Parathyroid adenoma (tissue), 2 donors: ENCODE measurements around the gene ANKRD9.

ENCODE experiments used
- H2AFZ ChIP-seq: fragments of 300-600 bp; sonication (generic); one replicate; pipeline ENCODE4 v1.7.0; 2017; ENCODE audit warnings: antibody characterized with exemption, mild to moderate bottlenecking
- H3K27ac ChIP-seq: fragments of 300-600 bp; sonication (generic); one replicate; pipeline ENCODE4 v1.7.0; 2017
- H3K27me3 ChIP-seq: fragments of 300-600 bp; sonication (generic); one replicate; pipeline ENCODE4 v1.7.0; 2017; ENCODE audit warnings: low read length; ENCODE audit not compliant: control insufficient read depth, insufficient read depth
- H3K36me3 ChIP-seq: fragments of 300-600 bp; sonication (generic); one replicate; pipeline ENCODE4 v1.7.0; 2017; ENCODE audit warnings: low read length; ENCODE audit not compliant: control insufficient read depth, insufficient read depth
- H3K4me1 ChIP-seq: fragments of 300-600 bp; sonication (generic); one replicate; pipeline ENCODE4 v1.7.0; 2017; ENCODE audit warnings: control low read depth
- H3K4me2 ChIP-seq: fragments of 300-600 bp; sonication (generic); one replicate; pipeline ENCODE4 v1.7.0; 2017; ENCODE audit warnings: low read length
- H3K4me3 ChIP-seq: fragments of 300-600 bp; sonication (generic); one replicate; pipeline ENCODE4 v1.7.0; 2017; ENCODE audit warnings: low read depth, low read length
- H3K79me2 ChIP-seq: fragments of 300-600 bp; sonication (generic); one replicate; pipeline ENCODE4 v1.7.0; 2017; ENCODE audit warnings: control low read depth
- H3K9ac ChIP-seq: fragments of 300-600 bp; sonication (generic); one replicate; pipeline ENCODE4 v1.7.0; 2017; ENCODE audit warnings: mild to moderate bottlenecking
- H3K9me3 ChIP-seq: fragments of 300-600 bp; sonication (generic); one replicate; pipeline ENCODE4 v1.7.0; 2017; ENCODE audit warnings: low read length; ENCODE audit not compliant: control insufficient read depth
- TF ChIP-seq, protein P1 (sequence below): fragments of 300-600 bp; sonication (generic); IDR thresholded peaks from one replicate; pipeline ENCODE4 v1.7.0; 2017; ENCODE audit warnings: antibody characterized with exemption, mild to moderate bottlenecking
- donor health status: primary hyperparathyroidism.

ANKRD9 gene

DNA sequence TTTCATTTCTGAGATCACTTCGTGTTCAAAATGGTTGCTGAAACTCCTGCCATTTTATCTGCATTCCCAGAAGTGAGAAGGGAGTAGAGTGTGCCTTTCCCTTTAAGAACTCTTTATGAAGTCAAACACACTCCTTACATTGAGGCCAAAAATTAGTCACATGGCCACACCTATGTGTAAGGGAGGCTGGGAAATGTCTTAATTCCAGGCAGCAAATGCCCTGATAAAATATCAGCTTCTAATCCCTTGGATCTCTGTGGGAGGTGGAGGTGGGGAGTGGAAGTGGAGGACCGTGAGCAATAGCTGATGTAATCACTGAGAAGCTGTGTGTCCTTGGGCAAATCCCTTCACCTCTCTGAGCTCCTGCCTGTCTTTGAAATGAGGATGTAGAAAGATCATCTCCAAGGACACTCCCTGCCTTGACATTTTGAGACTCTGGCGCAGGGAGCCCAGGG is 22.7 kb upstream of the ANKRD9 start:
- Histone ChIP-seq H2AFZ (no peak overlapping the region), H3K9me3 (no peaks in the 10 kb centered on the region), H3K4me3 (no peak overlapping the region), H3K36me3 (no peaks in the 10 kb centered on the region), H3K27ac (no peak overlapping the region), H3K9ac (no peak overlapping the region), H3K4me1 (no peaks in the 10 kb centered on the region), H3K27me3 (no peaks in the 10 kb centered on the region), H3K79me2 (no peaks in the 10 kb centered on the region), H3K4me2 (no peak overlapping the region)
- TF ChIP-seq, protein P1, sequence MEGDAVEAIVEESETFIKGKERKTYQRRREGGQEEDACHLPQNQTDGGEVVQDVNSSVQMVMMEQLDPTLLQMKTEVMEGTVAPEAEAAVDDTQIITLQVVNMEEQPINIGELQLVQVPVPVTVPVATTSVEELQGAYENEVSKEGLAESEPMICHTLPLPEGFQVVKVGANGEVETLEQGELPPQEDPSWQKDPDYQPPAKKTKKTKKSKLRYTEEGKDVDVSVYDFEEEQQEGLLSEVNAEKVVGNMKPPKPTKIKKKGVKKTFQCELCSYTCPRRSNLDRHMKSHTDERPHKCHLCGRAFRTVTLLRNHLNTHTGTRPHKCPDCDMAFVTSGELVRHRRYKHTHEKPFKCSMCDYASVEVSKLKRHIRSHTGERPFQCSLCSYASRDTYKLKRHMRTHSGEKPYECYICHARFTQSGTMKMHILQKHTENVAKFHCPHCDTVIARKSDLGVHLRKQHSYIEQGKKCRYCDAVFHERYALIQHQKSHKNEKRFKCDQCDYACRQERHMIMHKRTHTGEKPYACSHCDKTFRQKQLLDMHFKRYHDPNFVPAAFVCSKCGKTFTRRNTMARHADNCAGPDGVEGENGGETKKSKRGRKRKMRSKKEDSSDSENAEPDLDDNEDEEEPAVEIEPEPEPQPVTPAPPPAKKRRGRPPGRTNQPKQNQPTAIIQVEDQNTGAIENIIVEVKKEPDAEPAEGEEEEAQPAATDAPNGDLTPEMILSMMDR, result no peak

DNA sequence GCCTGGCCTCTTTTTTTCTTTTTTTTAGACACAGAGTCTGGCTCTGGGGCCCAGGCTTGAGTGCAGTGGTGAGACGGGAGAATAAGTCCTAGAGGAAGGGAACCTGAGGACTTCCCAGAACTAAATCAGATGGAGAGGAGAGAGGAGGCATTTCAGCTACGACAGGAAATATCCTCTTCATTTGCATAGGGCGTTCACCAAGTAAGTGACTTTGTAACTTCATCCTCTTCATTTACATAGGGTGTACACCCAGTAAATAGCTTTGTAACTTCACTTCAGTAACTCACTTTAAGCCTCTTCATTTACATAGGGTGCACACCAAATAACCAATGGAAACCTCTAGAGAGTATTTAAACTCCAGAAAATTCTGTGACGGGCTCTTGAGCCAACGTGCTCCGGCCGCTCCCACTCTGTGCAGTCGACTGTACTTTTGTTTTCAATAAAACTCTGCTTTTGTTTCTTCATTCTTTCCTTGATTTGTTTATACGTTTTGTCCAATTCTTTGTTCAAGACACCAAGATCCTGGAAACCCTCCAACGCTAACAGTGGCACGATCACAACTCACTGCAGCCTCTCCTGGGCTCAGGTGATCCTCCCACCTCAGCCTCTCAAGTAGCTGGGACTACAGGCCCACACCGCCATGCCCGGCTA is 21.4 kb upstream of the ANKRD9 start:
- Histone ChIP-seq H3K9ac (no peak overlapping the region), H3K4me1 (no peaks in the 10 kb centered on the region), H3K4me2 (no peak overlapping the region), H3K79me2 (no peaks in the 10 kb centered on the region), H3K27me3 (no peaks in the 10 kb centered on the region), H2AFZ (no peak overlapping the region), H3K36me3 (no peaks in the 10 kb centered on the region), H3K9me3 (no peaks in the 10 kb centered on the region), H3K4me3 (no peak overlapping the region), H3K27ac (no peak overlapping the region)
- TF ChIP-seq, protein P1, result no peak

DNA sequence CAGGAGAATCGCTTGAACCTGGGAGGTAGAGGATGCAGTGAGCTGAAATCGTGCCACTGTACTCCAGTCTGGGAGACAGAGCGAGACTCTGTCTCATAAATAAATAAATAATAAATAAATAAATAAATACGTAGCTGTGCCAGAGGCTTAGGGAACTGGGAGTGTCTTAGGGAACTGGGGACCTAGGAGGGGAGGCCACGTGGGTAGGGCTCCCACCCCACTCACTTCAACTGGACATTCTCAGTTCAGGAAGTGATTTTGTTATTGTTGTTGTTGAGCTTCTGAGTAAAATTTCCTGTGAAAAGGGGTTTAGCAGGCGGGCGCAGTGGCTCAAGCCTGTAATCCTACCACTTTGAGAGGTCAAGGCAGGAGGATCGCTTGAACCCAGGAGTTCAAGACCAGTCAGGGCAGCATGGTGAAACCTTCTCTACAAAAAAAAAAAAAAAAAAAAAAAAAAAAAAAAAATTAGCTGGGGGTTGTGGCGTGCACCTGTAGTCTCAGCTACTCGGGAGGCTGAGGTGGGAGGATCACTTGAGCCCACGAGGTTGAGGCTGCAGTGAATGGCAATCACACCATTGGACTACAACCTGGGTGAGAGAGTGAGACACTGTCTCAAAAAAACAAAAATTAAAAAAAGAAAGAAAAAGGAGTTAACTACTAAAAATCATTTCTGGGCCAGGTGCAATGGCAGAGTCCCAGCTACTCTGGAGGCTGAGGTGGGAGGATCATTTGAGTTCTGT is 19.0 kb upstream of the ANKRD9 start:
- H3K4me1 ChIP-seq, result peaks cover 3% of the 10 kb centered on the region
- no peak overlapping the region for H3K4me2 ChIP-seq
- no peaks in the 10 kb centered on the region for H3K36me3 ChIP-seq
- H3K4me3 ChIP-seq, result no peak overlapping the region
- H2AFZ ChIP-seq, result no peak overlapping the region
- no peaks in the 10 kb centered on the region for H3K79me2 ChIP-seq
- no peaks in the 10 kb centered on the region for H3K9me3 ChIP-seq
- no peak overlapping the region for H3K27ac ChIP-seq
- no peak overlapping the region for H3K9ac ChIP-seq
- TF ChIP-seq, protein P1, result no peak
- H3K27me3 ChIP-seq, result no peaks in the 10 kb centered on the region

DNA sequence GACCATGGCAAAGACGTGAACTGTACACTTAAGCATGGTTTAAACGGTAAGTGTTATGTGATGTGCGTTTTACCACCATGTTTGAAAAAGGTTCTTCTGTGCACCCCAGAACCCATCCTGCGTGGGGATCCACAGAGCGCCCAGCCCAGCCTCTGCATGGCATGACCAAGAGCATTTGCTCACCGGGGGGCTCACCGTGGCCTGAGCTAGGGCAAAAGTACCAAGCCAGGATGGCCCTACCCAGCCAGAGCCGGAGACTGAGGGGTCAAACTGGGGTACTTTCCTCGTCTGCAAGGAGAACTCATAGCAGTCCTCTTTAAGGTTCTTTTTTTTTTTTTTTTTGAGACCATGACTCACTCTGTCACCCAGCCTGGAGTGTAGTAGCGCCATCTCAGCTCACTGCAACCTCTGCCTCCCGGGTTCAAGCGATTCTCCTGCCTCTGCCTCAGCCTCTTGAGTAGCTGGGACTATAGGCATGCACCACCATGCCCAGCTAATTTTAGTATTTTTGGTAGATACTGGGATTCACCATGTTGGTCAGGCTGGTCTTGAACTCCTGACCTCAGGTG is 16.4 kb upstream of the ANKRD9 start:
- Histone ChIP-seq H3K36me3 (no peaks in the 10 kb centered on the region), H3K79me2 (no peaks in the 10 kb centered on the region), H3K4me3 (no peak overlapping the region), H3K27me3 (no peaks in the 10 kb centered on the region), H3K9ac (no peak overlapping the region), H3K9me3 (no peaks in the 10 kb centered on the region), H3K4me1 (peaks cover 3% of the 10 kb centered on the region), H2AFZ (no peak overlapping the region), H3K27ac (no peak overlapping the region), H3K4me2 (no peak overlapping the region)
- TF ChIP-seq, protein P1, result no peak
